Left kidney (tissue), 8 donors: ENCODE results near the gene SVOPL. TPM values are rescaled to one million over a fixed set of nuclear protein-coding genes. Genes with fewer than 3 reads are reported as not detected.
A peak's percentile ranks its signal among the peaks of the same experiment; 100 is the strongest.
"Not testable (repeated sequence)": the region's sequence is repeated elsewhere in the genome, so short reads cannot be mapped to it uniquely, and the experiment has no call there.

Source experiments
- DNase-seq: peaks from one replicate; pipeline ENCODE4 v3.0.0-alpha.2; 2013
- long read RNA-seq, 8 donors: transcript quantifications; one replicate each; lab custom pipeline, GENCODE V29; 2026
- polyA plus RNA-seq: library from polyadenylated mRNA; unstranded; fragments of 120-200 nt; gene quantifications from one replicate; pipeline ENCODE4 v1.2.1, GENCODE V29; 2013; ENCODE audit not compliant: insufficient read length

Gene SVOPL, protein sequence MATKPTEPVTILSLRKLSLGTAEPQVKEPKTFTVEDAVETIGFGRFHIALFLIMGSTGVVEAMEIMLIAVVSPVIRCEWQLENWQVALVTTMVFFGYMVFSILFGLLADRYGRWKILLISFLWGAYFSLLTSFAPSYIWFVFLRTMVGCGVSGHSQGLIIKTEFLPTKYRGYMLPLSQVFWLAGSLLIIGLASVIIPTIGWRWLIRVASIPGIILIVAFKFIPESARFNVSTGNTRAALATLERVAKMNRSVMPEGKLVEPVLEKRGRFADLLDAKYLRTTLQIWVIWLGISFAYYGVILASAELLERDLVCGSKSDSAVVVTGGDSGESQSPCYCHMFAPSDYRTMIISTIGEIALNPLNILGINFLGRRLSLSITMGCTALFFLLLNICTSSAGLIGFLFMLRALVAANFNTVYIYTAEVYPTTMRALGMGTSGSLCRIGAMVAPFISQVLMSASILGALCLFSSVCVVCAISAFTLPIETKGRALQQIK
- polyA plus RNA-seq = 2.9 TPM
- long read RNA-seq, donor 1, partial matches to known transcripts = 0 of 1 reads
- long read RNA-seq, donor 1, other reads (novel, unspliced or antisense) = 0 of 1 reads
- long read RNA-seq, donor 2 = 0 reads
- long read RNA-seq, donor 3 = 0 reads
- long read RNA-seq, donor 4 = 0 reads
- long read RNA-seq, donor 5, partial matches to known transcripts = 0 of 1 reads
- long read RNA-seq, donor 5, other reads (novel, unspliced or antisense) = 0 of 1 reads
- long read RNA-seq, donor 6 = 0 reads
- long read RNA-seq, donor 7 = 0 reads
- long read RNA-seq, donor 8 = 0 reads

DNA sequence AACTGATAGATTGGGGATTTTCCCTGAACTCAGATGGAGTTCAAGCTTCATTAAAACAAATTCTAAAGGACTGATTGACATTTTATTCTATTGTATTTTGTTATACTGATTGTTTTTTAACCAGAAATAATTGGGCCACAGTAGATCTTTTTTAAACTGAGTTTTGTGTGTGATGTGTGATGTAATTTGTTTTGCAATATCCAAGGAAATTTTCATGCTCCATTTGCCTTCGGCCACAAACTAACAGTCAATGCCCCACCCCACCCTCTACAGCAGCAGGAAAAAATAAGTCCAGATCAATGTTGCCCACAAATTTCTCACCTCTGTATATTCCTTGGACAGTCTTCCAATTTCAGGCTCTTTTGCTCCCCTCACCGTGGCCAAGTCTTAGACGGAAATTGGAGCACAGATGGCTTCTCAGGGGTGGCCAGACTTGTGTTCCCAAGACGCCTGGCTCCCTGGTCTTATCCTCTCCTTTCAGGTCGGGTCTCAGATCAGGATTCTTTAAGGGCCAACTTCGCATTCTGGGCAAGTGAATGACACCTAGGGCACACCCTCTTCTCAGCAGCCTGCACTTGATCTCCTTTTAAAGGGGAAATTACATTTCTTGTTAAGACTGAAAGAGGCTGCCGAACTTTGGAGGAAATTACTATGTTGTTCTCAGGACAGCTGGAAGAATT lies at the start of gene SVOPL:
SVOPL (minus strand) TSS at position 506 of the 680 bp plus-strand sequence. CDS start 22,317 bp downstream, outside the sequence.
- no peak for DNase-seq

DNA sequence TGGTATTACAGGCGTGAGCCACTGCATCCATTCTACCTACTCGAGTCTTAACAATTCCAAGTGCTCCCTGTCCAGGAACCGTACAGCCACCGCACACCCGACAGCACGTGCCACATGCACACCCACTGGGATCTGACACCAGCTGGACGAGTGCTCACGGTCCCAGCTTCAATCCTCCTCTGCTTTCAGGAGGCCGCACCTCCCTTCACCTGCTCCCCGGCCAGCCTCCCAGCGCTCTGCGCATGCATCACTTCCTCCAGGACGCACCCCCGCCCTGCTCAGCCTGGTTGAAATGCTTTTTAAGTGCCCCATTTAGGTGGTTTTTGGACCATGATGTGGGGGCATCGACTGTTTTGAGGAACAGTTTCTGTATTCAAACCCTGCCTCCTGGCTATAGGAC lies 49.3 kb upstream of the SVOPL start:
- no peak for DNase-seq

DNA sequence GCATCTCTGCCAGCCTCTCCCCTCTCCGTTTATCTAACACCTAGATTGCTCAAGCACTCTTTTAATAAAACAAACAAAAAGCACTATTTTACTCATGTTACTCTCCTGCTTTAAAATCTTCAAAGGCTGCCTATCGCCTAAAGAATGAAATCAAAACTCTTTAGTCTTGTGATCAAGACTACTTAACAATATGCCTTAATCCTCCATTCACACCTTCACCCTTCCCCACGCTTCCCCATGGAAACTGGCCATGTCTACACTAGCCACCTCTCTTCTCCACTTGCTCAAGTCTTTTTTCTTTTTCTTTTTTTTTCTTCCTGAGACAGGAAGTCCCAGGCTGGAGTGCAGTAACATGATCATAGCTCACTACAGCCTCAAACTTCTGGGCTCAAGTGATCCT lies 48.8 kb upstream of the SVOPL start:
- no peak for DNase-seq

DNA sequence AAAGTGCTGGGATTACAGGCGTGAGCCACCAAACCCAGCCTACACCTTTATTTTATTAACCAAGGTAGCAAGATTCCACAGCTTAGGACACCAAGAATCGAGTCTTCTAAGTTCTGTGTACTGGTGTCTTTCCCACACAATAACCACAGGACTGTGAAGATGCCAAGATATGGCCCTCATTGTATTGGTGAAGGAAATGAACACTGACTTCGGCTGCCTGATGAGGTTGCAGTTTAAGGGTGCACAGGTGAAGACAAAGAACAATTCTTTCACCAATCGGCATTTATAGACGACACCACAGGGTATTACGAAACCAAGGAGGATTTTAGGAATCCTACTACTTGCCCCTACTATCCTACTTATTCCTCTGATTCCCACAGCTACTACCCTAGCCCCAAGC lies 47.5 kb upstream of the SVOPL start:
- DNase-seq = no peak

DNA sequence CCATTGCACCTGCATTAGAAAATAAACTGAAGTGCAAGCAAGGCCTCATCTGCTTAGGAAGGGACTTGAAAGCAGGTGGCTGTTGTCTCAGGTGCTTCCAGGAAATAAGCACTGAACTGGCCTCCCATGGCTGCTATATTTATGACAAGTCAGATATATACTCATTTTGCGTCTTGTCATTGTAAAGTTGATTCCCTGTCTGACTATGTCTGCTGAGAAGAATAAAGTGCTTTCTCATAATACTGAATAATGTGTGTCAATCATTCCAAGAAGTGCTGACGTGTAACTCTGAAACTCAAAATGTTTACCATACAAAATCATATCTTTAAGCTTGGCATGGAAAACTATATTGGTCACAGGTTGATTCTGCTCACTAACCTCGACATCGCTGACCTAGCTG lies 44.9 kb upstream of the SVOPL start:
- DNase-seq = no peak

DNA sequence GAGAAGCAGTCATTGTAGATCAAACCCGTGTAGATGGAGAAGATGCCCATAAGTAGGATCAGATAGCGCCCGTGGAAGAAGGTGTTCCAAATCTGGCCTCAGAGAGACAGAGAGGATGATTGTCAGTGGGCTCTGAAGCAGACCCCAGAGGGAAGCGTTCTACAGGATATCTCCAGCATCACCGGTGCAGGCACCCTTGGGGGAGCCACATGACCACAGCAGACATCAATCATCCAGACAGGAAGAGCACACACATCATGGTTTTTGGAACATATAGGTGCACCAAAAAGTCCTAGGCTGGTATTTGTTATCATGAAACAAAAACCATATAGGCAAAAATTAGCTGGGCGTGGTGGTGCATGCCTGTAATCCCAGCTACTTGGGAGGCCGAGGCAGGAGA lies 44.0 kb upstream of the SVOPL start:
- DNase-seq = no peak

DNA sequence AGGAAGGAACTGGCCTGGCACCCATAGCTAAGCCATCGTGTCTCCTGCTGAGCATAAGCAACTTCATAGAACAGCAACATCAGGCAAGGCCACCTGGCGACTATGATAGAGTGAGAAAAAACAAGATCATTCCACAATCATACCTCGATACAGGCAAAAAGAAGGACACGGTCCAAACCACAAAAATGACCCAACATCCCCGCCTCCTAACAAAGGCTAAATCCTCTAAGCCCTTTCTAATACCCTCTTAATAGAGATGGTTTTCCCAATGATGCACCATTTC lies 40.2 kb upstream of the SVOPL start:
- DNase-seq = no peak

DNA sequence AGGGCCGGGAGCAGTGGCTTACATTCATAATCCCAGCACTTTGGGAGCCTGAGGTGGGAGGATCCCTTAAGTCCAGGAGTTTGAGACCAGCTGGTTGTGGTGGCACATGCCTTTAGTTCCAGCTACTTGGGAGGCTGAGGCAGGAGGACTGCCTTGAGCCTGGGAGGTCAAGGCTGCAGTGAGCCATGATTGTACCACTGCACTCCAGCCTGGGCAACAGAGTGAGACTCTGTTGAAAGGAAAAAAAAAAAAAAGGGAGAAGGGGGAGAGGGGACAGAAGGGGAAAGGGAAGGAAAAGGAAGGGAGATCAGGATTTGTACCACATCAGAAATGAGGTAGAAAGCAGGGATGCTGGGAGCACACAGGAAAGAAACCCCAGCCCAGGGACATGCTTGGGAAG lies 38.7 kb upstream of the SVOPL start:
- DNase-seq = no peak

DNA sequence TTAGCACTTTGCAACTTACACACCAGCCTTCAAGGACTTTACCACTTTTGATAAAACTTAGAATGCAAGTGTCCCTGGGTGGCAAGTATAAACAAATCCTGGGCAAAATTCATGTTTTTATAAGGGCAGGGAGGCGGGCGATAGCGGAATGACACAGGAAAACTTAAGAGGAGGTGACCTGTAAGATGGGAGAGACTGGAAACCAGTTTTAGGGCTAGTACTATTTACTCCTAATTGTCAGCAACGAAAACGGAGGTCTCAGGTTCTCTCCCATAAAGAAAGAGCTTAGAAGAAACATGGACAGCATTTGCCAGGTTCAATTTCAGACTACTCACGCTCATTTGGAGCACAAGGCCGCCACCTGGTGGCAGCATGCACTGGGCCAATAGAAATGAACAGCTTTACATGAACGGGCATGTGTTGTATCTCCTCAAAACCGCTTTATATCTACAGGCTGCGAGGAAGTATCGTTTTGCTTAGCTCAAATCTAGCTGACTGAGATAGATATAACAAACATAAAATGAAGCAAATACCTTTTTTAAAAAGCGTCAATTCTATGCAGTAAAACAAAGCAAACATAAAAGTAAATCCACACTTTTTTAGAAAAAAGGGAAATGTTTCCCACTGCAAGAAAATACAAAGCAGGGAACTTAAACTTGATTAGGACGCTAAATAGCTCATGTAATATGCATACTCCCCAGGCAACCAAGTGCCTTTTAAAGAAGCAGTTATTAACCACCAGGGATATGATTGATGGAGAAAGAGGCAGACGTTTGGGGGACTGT lies 37.6 kb upstream of the SVOPL start:
- peak; percentile 94 for DNase-seq

DNA sequence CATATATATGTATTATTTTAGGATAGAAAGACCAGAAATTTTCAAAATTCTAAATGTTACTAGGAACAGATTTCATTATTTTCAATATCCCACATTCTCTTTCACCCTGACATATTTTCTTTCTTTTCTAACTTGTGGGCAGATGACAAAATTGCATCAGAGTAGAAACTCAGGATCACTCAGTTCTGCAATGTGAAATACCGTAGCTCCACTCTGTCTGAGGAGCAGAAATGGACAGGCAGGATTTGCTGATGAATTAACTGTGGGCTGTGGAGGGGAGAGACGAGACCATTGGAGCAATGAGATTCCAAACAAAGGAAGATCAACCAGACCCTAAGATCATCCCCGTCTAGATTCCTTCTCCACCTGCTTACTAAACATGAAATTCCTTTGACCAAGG lies 37.0 kb upstream of the SVOPL start:
- no peak for DNase-seq

DNA sequence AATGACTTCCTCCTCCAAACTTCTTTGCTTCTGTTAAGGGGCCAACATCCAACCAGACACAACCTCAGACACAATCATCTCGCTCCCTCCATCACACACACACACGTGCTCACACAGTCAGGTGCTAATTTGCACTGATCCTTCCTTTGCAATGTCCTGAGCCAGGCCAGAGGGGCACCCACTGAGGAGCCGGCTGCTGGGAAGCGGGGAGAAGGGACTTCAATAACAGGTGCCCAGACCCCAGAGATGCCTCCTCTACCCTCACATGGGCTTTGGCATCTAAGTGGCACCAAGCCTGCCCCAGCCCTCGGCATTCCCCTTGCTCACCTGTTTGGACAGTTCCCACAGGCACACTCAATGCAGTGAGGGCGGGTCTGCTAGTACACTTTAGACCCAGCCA lies 34.2 kb upstream of the SVOPL start:
- no peak for DNase-seq

DNA sequence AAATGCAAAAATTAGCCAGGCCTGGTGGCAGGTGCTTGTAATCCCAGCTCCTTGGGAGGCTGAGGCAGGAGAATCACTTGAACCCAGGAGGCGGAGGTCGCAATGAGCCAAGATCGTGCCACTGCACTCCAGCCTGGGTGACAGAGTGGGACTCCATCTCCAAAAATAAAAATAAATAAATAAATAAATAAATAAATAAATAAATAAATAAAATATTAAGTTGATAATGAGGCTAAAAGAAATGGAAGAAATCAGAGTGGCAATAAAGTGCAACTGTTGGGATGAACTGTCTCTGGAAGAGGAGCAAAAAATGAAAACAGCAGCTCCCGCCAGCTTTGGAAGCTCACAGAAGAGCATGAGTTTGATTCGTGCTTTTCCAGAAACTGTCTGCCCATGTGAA lies 30.6 kb upstream of the SVOPL start:
- not testable (repeated sequence) for DNase-seq

DNA sequence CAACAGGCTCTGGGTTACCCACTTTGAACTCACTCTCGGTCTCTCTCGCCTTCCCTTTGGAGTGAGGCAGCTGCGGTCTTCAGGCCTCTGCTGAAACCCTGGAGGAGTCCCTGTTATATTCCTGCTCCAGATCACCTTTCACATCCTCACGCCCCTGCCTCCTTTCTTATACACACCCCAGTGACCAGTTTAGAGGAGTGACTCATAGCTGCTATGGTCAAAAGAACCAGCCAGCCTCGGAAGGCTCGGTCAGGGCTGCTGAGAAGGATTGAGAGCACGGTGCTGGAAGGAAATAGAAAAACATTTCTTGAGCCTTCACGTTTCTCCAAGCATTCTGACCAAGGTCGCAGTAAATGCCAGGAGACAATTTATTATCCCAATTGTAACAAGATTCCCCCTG lies 28.3 kb upstream of the SVOPL start:
- DNase-seq = no peak

DNA sequence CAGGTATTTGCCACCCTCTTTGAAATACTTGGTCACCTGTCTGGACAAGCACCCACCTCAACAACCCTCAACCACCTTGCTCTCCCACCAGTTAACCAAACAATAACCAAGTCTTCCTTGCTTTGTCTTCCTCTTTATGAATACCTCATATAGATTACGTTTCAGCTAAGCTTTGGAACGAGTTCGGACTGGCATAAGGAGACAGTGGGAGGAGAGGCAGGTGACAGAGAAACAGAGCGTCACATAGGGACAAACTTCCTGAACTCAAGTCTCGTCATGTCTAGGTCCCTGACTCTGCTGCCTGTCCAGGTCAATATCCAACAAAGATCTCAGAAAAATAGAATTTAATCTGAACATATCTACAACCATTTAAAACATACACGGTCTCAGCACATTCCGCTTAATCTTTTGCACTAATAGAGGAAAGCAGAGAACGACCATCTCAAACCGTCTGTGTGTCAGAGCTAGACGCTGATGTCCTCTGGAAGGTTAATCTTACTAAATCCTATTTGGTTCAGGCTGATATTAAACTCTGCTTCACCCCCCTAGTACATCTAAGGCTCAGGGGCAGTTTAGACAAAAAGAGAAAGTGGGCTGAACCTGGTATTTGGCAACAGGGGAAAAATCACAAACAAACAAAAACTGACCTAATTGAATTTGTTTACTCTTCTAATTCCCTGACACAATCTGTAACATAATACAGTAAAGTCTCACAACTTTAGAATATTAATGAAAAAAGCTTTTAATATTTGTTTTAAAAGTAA lies 26.4 kb upstream of the SVOPL start:
- DNase-seq = no peak

DNA sequence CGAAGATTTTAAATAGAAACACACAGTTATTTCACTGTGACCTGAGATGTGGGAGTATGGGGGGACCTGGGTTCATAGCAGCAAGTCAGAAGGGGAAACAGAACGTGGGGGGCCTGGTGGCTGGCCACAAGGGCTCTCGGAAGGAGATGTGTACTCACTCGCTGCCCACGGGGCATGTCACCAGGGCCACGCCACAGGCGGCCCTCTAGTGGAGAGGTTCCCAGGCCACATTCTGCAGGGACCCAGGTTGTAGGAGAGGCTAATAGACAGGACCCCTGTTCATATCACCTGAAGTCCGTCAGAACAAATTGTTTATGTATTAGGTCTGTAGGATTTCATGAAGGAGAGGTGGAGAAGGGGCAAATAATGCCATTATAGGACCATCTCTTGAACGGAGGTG lies 25.1 kb upstream of the SVOPL start:
- DNase-seq = no peak

DNA sequence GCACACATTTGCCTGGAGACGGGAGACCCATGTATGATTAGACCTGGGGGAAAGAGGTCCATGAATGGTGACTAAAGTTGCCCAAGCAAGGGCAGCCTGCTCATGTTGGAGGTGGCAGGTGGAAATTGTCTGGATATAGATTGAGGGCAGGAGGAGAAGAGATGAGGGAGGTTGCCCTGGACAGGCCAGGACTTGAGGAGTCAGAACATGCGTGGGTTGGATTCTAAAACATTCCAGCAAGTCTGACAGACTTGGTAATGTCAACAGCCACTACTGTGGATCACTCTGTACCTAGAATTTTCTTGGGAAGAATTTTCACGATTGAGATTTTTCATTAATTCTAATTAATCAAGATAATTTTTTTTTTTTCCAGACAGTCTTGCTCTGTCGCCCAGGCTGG lies 19.1 kb upstream of the SVOPL start:
- DNase-seq = no peak

DNA sequence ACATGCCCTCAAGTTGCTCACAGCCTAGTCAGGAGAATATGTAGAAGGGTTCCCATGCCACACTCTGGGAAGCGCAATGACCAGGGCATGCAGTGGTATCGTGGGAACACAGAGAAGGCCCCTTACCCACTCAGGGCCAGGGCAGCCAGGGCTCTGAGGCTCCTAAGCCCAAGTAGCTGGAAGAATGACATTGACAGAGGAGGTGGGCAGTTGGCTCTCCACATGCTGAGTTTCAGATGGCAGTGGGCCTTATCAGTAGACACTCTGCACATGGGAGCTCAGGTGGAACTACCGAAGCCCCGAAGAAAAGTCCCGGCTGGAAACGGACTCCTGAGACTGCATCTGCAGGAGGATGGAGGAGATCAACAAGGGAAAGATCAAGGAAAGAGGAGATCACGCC lies 15.7 kb upstream of the SVOPL start:
- no peak for DNase-seq

DNA sequence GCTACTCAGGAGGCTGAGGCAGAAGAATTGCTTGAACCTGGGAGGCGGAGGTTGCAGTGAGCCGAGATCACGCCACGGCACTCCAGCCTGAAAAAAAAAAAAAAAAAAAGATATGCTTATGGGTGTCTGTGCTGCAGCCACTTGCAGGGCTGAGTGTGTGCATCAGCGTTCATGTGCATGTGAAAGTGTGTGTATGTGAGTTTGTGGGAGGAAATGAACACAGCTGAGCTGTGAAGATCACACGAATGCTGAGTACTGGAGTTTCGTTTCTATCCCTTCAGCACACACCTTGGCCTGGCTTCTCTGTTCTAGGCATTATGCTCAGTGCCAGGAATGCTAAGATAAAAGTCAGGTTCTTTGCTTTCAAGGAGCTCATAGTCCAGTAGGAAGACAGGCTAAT lies 12.0 kb upstream of the SVOPL start:
- no peak for DNase-seq

DNA sequence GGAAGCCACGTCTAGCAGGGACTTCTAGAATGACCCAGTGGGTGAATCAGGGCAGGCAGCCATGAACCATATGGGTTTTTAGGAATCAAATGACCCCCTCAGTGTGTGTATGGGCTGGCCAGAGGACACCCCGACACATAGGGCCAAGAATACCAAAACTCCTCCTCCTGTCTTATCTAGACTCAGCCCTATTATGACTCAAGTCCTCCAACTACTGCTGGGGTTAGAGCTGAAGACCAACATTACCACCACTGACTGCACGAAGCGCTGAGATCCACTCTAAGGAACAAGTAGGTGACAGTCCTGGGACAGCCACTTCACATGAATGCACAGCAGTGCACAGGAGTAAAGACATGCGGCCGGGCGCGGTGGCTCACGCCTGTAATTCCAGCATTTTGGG lies 11.5 kb upstream of the SVOPL start:
- DNase-seq = no peak

DNA sequence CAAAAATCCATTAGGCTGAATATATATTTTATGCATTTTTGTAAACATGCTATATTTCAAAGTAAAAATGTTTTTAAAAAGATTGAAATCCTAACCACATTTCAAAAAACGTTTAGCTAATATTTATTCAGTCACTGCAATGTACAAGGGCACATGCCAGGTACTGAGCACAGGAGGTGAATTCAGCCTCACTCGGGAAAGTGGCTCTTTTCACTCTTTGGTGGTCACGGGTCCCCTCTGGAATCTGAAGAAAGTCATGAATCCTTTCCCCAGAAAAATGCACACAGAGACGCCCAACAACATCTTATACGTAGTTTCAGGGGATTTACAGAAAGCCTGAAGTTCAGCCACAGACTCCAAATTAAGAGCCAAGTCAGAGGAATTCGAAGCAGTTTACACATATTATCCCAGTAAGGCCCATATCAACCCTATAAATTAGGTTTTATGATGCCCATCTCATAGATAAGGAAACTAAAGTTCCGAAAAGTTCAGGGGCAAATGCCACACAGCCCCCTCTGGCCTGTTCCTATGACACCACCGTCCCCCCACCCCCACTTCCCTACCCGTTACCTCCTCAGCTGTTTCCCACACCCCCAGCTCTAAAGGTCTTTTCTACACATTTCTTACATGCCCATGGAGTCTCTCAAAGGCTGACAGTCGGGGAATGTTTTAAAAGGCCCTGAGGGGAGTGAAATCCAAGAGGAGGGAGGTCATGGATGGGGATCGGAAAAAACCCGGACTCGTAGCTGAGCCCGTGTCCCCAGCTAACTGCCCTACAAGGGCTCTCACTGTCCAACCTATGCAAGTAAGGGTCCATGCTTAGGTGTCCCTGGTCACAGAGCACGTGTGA lies 9.6 kb upstream of the SVOPL start:
- no peak for DNase-seq

DNA sequence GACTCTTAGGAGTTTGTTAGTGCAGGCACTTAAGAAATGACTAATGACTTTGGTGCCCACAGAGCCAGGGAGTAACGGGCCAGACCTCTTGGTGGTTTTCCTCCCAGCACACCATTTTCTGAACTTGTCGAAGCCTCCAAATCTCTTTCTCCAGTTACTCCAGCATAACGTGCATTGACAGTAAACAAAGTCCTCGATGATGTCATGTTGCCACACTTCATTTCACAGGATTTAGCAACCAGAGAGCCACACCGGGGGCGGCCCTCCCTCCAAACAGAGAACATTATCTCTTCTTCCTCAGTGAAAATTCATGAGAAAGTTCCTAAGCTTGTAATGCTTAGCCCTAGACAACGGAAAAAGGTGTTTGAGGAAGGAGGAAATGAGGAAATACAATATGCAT lies 4.0 kb upstream of the SVOPL start:
- no peak for DNase-seq
